Measurements from ENCODE around the gene HOXB6.

The HOXB6 gene

DNA sequence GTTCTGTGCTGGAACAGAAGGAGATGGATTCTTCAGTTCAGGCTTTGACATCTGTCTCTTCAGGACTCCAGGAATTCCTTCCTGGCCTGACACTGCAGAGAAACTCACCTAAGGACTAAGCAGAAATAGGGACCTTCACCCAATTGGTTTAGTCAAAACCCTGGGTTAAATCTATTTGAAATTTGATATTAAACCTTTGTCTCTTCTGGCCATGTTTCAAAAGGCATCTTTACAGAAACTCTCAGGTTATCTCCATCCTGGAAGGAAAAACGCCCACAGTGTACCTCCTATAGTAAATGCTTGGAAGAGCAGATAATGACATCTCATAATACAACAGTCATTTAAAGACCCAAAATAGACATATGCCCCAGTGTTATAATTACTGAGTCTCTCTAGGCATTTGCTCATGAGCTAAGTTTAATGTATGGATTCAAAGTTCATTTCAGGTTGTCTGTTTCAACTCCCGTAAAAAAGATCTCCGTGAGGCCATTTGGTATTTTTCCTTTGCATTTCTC, 21.0 kb downstream of the HOXB6 start:
- DNase-seq (ENCODE audit: low read depth), result no peak
- H3K4me3 ChIP-seq (ENCODE audit: control insufficient read depth, low read depth, low read length), result no peak overlapping the region
- TF ChIP-seq, protein P1, sequence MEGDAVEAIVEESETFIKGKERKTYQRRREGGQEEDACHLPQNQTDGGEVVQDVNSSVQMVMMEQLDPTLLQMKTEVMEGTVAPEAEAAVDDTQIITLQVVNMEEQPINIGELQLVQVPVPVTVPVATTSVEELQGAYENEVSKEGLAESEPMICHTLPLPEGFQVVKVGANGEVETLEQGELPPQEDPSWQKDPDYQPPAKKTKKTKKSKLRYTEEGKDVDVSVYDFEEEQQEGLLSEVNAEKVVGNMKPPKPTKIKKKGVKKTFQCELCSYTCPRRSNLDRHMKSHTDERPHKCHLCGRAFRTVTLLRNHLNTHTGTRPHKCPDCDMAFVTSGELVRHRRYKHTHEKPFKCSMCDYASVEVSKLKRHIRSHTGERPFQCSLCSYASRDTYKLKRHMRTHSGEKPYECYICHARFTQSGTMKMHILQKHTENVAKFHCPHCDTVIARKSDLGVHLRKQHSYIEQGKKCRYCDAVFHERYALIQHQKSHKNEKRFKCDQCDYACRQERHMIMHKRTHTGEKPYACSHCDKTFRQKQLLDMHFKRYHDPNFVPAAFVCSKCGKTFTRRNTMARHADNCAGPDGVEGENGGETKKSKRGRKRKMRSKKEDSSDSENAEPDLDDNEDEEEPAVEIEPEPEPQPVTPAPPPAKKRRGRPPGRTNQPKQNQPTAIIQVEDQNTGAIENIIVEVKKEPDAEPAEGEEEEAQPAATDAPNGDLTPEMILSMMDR (conservative IDR thresholded peaks at IDR 0.05; ENCODE audit: control insufficient read depth, insufficient read depth, low read depth, low read length), result no peak

DNA sequence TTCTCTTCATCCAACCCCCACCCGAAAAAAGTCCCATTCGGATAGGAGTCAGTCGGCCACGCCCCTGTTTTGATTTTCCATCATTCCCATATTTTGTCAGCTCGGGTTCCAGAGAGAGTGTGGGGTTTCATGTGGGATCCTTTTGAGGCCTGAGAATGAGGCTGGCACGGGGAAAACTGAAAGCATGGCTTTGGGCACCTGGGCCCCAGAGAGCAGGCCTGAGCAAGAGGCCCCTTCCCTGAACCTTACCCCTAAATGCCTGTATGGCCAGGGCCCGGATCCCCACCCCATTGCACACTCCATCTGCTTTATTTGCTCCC, 22.1 kb downstream of the HOXB6 start:
- H3K4me3 ChIP-seq (ENCODE audit: control insufficient read depth, low read depth, low read length), result peak overlapping the region; percentile 68
- no peak for DNase-seq (ENCODE audit: low read depth)
- TF ChIP-seq, protein P1 (conservative IDR thresholded peaks at IDR 0.05; ENCODE audit: control insufficient read depth, insufficient read depth, low read depth, low read length), result no peak

DNA sequence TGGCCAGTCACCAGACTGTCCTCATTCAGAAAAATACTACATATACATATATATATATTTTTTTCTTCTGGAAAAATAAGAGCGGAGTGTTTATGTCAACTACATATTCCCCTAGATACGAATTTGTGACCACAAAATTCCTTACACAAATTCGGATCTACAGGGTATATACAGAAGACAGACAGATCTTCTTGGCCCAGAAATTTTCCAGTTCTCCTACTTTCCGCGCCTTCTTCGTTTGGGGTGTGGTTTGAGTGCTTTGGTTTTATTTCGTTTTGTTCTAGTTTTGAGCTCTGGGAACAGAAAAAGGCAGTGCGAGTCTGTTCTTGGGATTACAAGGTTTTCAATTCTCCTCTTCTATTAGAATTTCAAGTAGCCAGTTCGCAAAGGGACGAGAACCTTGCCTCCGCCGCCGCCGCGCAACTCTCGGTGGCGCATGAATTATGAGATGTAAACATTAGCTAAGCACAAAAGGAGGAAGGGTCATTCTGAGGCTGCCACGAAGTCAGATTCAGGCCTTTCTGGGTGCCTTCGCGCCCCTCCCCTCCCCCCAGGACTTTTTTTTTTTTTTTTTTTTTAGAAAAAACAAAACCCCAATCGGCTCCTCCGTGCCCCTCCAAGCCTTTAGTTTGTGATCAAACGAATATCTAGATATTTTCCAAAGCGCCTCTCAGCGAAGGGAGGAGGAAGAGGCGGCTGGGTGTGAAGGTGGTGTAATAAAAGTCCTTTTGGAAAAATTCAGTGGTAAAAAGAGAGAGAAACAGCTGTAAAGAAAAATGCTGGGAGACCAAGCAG, 24.8 kb downstream of the HOXB6 start:
- H3K4me3 ChIP-seq (ENCODE audit: control insufficient read depth, low read depth, low read length), result peak overlapping the region; percentile 68

GRCh38 chr17:48579471-48579759, 25.4 kb downstream of the HOXB6 start:
- TF ChIP-seq, protein P1 (conservative IDR thresholded peaks at IDR 0.05; ENCODE audit: control insufficient read depth, insufficient read depth, low read depth, low read length), result no peak

More for the DNA sequence above, 24.8 kb downstream of the HOXB6 start:
- TF ChIP-seq, protein P1 (conservative IDR thresholded peaks at IDR 0.05; ENCODE audit: control insufficient read depth, insufficient read depth, low read depth, low read length), result no peak
- no peak for DNase-seq (ENCODE audit: low read depth)

DNA sequence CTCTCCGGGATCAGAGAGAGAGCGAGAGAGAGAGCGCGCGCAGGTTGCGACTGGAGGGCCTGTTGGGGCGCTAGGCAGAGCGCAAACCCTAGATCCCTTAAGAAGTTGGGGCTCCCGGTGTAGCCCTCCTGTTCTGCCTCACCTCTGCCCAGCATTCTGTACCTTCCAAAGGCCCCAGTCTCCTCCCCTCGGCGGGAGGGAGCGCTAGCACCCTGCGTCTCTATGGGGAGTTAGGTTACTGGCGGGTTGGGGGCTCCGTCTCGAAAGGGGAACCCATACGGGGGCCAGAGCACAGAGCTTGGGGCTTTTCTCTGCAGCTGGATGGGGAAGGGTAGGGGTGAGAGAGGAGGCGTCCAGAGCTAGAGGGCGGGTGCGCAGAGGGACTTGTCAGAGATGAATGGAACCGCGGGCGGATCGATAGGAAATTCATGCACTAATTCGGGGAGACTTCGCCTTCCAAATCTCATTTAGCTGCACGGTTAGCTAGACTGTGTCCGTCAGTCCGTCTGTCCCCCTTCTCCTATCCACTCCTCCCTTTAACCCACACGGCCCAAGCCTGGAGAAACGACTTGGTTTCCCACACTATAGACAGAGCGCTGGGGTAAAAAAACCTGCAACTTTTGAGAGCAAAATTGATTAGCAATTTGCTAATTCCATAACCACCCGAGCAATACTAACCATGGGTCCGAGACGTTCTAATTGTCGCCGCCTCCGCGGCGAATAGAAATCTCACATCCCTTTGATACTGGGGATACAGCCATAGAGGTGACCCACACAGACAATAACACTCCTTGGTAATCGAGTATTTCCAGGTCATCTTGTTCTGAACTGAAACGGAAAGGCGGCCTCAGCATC, 25.9 kb downstream of the HOXB6 start:
- peak overlapping the region; percentile 71 for H3K4me3 ChIP-seq (ENCODE audit: control insufficient read depth, low read depth, low read length)
- TF ChIP-seq, protein P1 (conservative IDR thresholded peaks at IDR 0.05; ENCODE audit: control insufficient read depth, insufficient read depth, low read depth, low read length), result no peak
- DNase-seq (ENCODE audit: low read depth), result no peak

More at GRCh38 chr17:48579471-48579759, 25.4 kb downstream of the HOXB6 start:
- no peak for DNase-seq (ENCODE audit: low read depth)
- H3K4me3 ChIP-seq (ENCODE audit: control insufficient read depth, low read depth, low read length), result peak overlapping the region; percentile 71

GRCh38 chr17:48577946-48578615, 26.7 kb downstream of the HOXB6 start, which contains the start of gene HOXB4:
Gene HOXB4 (minus strand): TSS chr17:48578350. CDS start chr17:48578319, 31 bp downstream.
- peak; percentile 77 for DNase-seq (ENCODE audit: low read depth)
- H3K4me3 ChIP-seq (ENCODE audit: control insufficient read depth, low read depth, low read length), result peak within 1 kb of the TSS; percentile 71
- TF ChIP-seq, protein P1 (conservative IDR thresholded peaks at IDR 0.05; ENCODE audit: control insufficient read depth, insufficient read depth, low read depth, low read length), result no peak
